GM12891 (cell line): ENCODE measurements around the gene CDS2. TPM values are rescaled to one million over a fixed set of nuclear protein-coding genes. Genes with fewer than 3 reads are reported as not detected.

Experiments used
- DNase-seq: peaks from one replicate; pipeline ENCODE4 v3.0.0; 2011; ENCODE audit warnings: low spot score; ENCODE audit not compliant: insufficient read length
- FAIRE-seq: peaks from 2 replicates; lab custom pipeline; 2011; peaks lifted over from hg19 to GRCh38; lab: Jason Lieb, UNC
- PAX5 ChIP-seq: IDR thresholded peaks from 2 replicates; pipeline ENCODE4 v1.6.1; 2011; ENCODE audit warnings: low read length, moderate library complexity, mild to moderate bottlenecking; ENCODE audit not compliant: insufficient read depth, severe bottlenecking
- POLR2A ChIP-seq: IDR thresholded peaks from 2 replicates; pipeline ENCODE4 v1.6.1; 2011; ENCODE audit warnings: low read depth, low read length, control low read depth
- POLR2AphosphoS5 ChIP-seq: IDR thresholded peaks from 2 replicates; pipeline ENCODE4 v1.6.1; 2011; ENCODE audit warnings: low read depth, low read length, control low read depth
- POU2F2 ChIP-seq: IDR thresholded peaks from 2 replicates; pipeline ENCODE4 v1.6.1; 2011; ENCODE audit warnings: low read depth, mild to moderate bottlenecking, control low read depth, low read length, moderate library complexity
- SPI1 ChIP-seq: IDR thresholded peaks from 2 replicates; pipeline ENCODE4 v1.6.1; 2011; ENCODE audit warnings: low read depth, low read length, control low read depth
- TAF1 ChIP-seq: IDR thresholded peaks from 2 replicates; pipeline ENCODE4 v1.6.1; 2011; ENCODE audit warnings: low read depth, low read length, control low read depth
- polyA plus RNA-seq: library from polyadenylated mRNA; unstranded; fragments of >200 nt; gene quantifications from one replicate; pipeline ENCODE4 v1.2.1, GENCODE V29; 2012; ENCODE audit warnings: low read depth, missing spikeins, inconsistent platforms; ENCODE audit not compliant: missing spikeins

The CDS2 gene
- 5.9 TPM for polyA plus RNA-seq

GRCh38 chr20:5126512-5127203, at the start of gene CDS2:
TSS of gene CDS2 (plus strand) at chr20:5127008. CDS start at chr20:5127093, 85 bp downstream.
- FAIRE-seq (peak; percentile 100), DNase-seq (peak; percentile 94)
- TF ChIP-seq POU2F2 (no peak), SPI1 (no peak), POLR2A (no peak; the same call in 1 of the 2 replicates), POLR2AphosphoS5 (no peak), TAF1 (no peak; the same call in 1 of the 2 replicates), PAX5 (no peak)

- TF ChIP-seq TAF1 (no peak), PAX5 (no peak), POU2F2 (no peak), POLR2AphosphoS5 (no peak), SPI1 (no peak), POLR2A (no peak)
- FAIRE-seq (peak; percentile 55), DNase-seq (no peak)
Observed at GRCh38 chr20:5077761-5078387, 48.9 kb upstream of the CDS2 start.

- TF ChIP-seq POU2F2 (peak; percentile 83), PAX5 (peak; percentile 3), POLR2A (no peak), SPI1 (peak; percentile 29; the same call in 1 of the 2 replicates), POLR2AphosphoS5 (peak; percentile 54; the same call in 1 of the 2 replicates), TAF1 (no peak; the same call in 1 of the 2 replicates)
- DNase-seq (peak; percentile 54), FAIRE-seq (peak; percentile 96)
Observed at GRCh38 chr20:5078399-5078958, 48.3 kb upstream of the CDS2 start.

- TF ChIP-seq TAF1 = no peak
- no peak for TF ChIP-seq POU2F2
- TF ChIP-seq SPI1 = peak; percentile 76
- TF ChIP-seq PAX5 = no peak
- no peak for TF ChIP-seq POLR2A
- TF ChIP-seq POLR2AphosphoS5 = no peak
- no peak for FAIRE-seq
- no peak for DNase-seq
Observed at GRCh38 chr20:5080384-5080877, 46.4 kb upstream of the CDS2 start.

GRCh38 chr20:5085380-5085779, 41.4 kb upstream of the CDS2 start:
- no peak for FAIRE-seq
- no peak for DNase-seq
- TF ChIP-seq PAX5 (no peak), POLR2AphosphoS5 (no peak), TAF1 (no peak), SPI1 (no peak), POLR2A (no peak), POU2F2 (no peak)

- TF ChIP-seq POU2F2 = no peak
- no peak for TF ChIP-seq POLR2A
- no peak for TF ChIP-seq SPI1
- no peak for TF ChIP-seq PAX5
- no peak for TF ChIP-seq TAF1
- TF ChIP-seq POLR2AphosphoS5 = no peak
- DNase-seq (no peak), FAIRE-seq (no peak)
Observed at GRCh38 chr20:5088688-5089087, 38.1 kb upstream of the CDS2 start.

GRCh38 chr20:5090191-5090590, 36.6 kb upstream of the CDS2 start:
- peak; percentile 80 for FAIRE-seq
- TF ChIP-seq POLR2AphosphoS5 (no peak), PAX5 (no peak), POLR2A (no peak), TAF1 (no peak), POU2F2 (no peak), SPI1 (peak; percentile 87)
- DNase-seq = no peak

- TF ChIP-seq PAX5 (no peak), TAF1 (no peak), SPI1 (no peak), POLR2AphosphoS5 (no peak), POLR2A (no peak), POU2F2 (no peak)
- FAIRE-seq (no peak), DNase-seq (no peak)
Observed at GRCh38 chr20:5091902-5092301, 34.9 kb upstream of the CDS2 start.

- TF ChIP-seq SPI1 = no peak
- no peak for TF ChIP-seq POLR2AphosphoS5
- no peak for TF ChIP-seq POLR2A
- no peak for TF ChIP-seq PAX5
- no peak for TF ChIP-seq TAF1
- TF ChIP-seq POU2F2 = no peak
- FAIRE-seq (no peak), DNase-seq (no peak)
Observed at GRCh38 chr20:5092765-5093339, 34.0 kb upstream of the CDS2 start.

- DNase-seq (no peak), FAIRE-seq (no peak)
- TF ChIP-seq POLR2A (no peak), TAF1 (no peak), SPI1 (no peak), POU2F2 (no peak), PAX5 (no peak), POLR2AphosphoS5 (no peak)
Observed at GRCh38 chr20:5095454-5095853, 31.4 kb upstream of the CDS2 start.
